VCaP (cell line): Measurements from ENCODE around the gene EDEM1.
A peak's percentile ranks its signal among the peaks of the same experiment; 100 is the strongest.

Experiments used
- H3K27ac ChIP-seq: fragments of 450-650 bp; 2 replicates; pipeline ENCODE4 v1.5.1; 2017
- TF ChIP-seq, protein P1 (sequence below): fragments of 450-650 bp; conservative IDR thresholded peaks from 2 replicates; pipeline ENCODE4 v1.5.1; 2017; ENCODE audit warnings: mild to moderate bottlenecking, moderate library complexity

Gene EDEM1

GRCh38 chr3:5187156-5187919, at the start of gene EDEM1:
Gene EDEM1 (plus strand): TSS chr3:5187707. CDS start chr3:5187806, 99 bp downstream.
- peak within 1 kb of the TSS; percentile 94 for H3K27ac ChIP-seq
- TF ChIP-seq, protein P1, sequence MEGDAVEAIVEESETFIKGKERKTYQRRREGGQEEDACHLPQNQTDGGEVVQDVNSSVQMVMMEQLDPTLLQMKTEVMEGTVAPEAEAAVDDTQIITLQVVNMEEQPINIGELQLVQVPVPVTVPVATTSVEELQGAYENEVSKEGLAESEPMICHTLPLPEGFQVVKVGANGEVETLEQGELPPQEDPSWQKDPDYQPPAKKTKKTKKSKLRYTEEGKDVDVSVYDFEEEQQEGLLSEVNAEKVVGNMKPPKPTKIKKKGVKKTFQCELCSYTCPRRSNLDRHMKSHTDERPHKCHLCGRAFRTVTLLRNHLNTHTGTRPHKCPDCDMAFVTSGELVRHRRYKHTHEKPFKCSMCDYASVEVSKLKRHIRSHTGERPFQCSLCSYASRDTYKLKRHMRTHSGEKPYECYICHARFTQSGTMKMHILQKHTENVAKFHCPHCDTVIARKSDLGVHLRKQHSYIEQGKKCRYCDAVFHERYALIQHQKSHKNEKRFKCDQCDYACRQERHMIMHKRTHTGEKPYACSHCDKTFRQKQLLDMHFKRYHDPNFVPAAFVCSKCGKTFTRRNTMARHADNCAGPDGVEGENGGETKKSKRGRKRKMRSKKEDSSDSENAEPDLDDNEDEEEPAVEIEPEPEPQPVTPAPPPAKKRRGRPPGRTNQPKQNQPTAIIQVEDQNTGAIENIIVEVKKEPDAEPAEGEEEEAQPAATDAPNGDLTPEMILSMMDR = no peak

- TF ChIP-seq, protein P1 = no peak
- H3K27ac ChIP-seq = peak overlapping the region; percentile 41; the same call in 1 of the 2 replicates
These were observed 49.1 kb upstream of the EDEM1 start for GRCh38 chr3:5138214-5138981.

- H3K27ac ChIP-seq = no peak overlapping the region
- TF ChIP-seq, protein P1 = no peak
These were observed 47.3 kb upstream of the EDEM1 start for GRCh38 chr3:5140230-5140621.

DNA sequence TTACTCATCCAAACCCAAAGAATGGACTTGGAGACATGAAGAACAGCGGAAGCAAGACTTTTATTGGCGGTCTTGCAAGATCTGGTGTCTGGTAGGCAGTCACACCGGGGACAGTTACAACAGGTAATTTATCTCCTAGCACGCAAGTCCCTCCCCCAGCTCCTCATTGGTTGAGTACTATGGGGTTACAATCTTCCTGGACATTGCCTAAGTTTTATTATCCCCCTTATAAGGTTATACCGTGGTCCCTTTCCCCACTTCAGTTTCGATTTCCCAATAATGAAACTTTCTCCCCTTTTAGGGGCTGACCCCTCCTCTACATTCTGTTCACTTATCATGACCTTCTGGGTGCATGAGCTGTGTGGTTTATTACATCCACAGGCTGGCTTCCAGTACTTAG, 46.7 kb upstream of the EDEM1 start:
- H3K27ac ChIP-seq = no peak overlapping the region
- TF ChIP-seq, protein P1 = no peak

DNA sequence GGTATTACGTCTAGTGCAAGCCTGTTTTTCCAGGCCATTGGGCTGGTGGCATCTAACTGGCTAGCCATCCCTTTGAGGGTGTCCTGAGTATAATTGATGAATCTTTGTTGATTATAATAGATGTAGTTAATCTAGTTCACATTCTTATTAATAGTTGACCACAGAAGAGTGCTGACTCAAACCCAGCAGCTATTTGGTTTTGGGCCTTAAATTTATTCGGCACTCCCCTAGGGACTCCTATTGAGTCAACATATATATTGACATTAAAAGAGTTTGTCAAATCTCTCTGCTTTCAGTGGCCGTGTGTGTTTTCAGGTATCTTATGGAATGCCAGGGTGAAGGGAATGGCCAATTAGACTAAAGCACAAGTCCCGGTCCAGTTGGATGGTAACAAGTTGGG, 45.7 kb upstream of the EDEM1 start:
- H3K27ac ChIP-seq = no peak overlapping the region
- TF ChIP-seq, protein P1 = no peak

- TF ChIP-seq, protein P1 = no peak
- H3K27ac ChIP-seq = no peak overlapping the region
These were observed 44.0 kb upstream of the EDEM1 start for GRCh38 chr3:5143464-5143863.

GRCh38 chr3:5144316-5144994, 43.1 kb upstream of the EDEM1 start:
- TF ChIP-seq, protein P1 = no peak
- peak overlapping the region; percentile 67 for H3K27ac ChIP-seq
